ENCODE measurements around the gene ABCD4. TPM values are rescaled to one million over a fixed set of nuclear protein-coding genes. Genes with fewer than 3 reads are reported as not detected.

Gene ABCD4
- polyA plus RNA-seq, 3 donors = 19.4 to 43.6 (median 36.7) TPM

- no peak overlapping the region for H3K27ac ChIP-seq (ENCODE audit: low read depth, low read length)
These were observed 60.5 kb downstream of the ABCD4 start for GRCh38 chr14:74242021-74242779.

GRCh38 chr14:74241652-74242017, 61.1 kb downstream of the ABCD4 start:
- H3K27ac ChIP-seq (ENCODE audit: low read depth, low read length) = no peak overlapping the region
- WGBS, 3 donors = 7 to 12% (median 8%) methylated on average over 14 of the region's 14 CpGs

More at GRCh38 chr14:74242021-74242779, 60.5 kb downstream of the ABCD4 start:
- WGBS, 3 donors = 13 to 16% (median 14%) methylated on average over 28 of the region's 28 CpGs

GRCh38 chr14:74240794-74241651, 61.7 kb downstream of the ABCD4 start:
- H3K27ac ChIP-seq (ENCODE audit: low read depth, low read length) = no peak overlapping the region
- 2 to 3% (median 2%) methylated on average over 72 to 80 of the region's 80 CpGs for WGBS, 3 donors

GRCh38 chr14:74239848-74240793, 62.6 kb downstream of the ABCD4 start:
- no peak overlapping the region for H3K27ac ChIP-seq (ENCODE audit: low read depth, low read length)
- WGBS, 3 donors = 3 to 5% (median 5%) methylated on average over 86 to 94 of the region's 94 CpGs

- 10 to 13% (median 11%) methylated on average over 39 to 40 of the region's 40 CpGs for WGBS, 3 donors
- H3K27ac ChIP-seq (ENCODE audit: low read depth, low read length) = no peak within 1 kb of the TSS
These were observed 63.5 kb downstream of the ABCD4 start, which contains the start of gene VSX2 for GRCh38 chr14:74238974-74239847. Gene VSX2 (plus strand): TSS chr14:74239449. CDS start chr14:74239562, 113 bp downstream.

- WGBS, 3 donors = 76 to 86% (median 85%) methylated on average over 4 of the region's 4 CpGs
These were observed 65.3 kb downstream of the ABCD4 start for GRCh38 chr14:74237441-74237840.

More at GRCh38 chr14:74237441-74237840, 65.3 kb downstream of the ABCD4 start:
- H3K27ac ChIP-seq (ENCODE audit: low read depth, low read length) = no peak overlapping the region

Other genes with a start within 250 kb of the ABCD4 start
- 10 to 100 TPM; 11.8 to 47.7 (median 25.9) TPM for gene ALDH6A1, start 218.5 kb downstream of the ABCD4 start, polyA plus RNA-seq
- 10 to 100 TPM in 1 of 3 donors, 1 to 10 TPM in 2; 2.3 to 16.3 (median 7.8) TPM for gene LIN52, start 218.0 kb downstream of the ABCD4 start, polyA plus RNA-seq
- gene VSX2, start 63.5 kb downstream of the ABCD4 start, polyA plus RNA-seq = not detected
- not detected for gene VRTN, start 45.5 kb upstream of the ABCD4 start, polyA plus RNA-seq
- under 1 TPM in 2 of 3 donors, not detected in 1; 0.10 TPM for gene SYNDIG1L, start 123.3 kb upstream of the ABCD4 start, polyA plus RNA-seq
- gene NPC2, start 190.4 kb upstream of the ABCD4 start, polyA plus RNA-seq = 100 to 1,000 TPM in 2 of 3 donors, 10 to 100 TPM in 1; 73.2 to 238 (median 230) TPM
- 10 to 100 TPM; 13.0 to 18.5 (median 13.0) TPM for gene ISCA2, start 190.8 kb upstream of the ABCD4 start, polyA plus RNA-seq

Data from adipose tissue (tissue), 3 donors.